Measurements from ENCODE around the gene DAB2IP.
A peak's percentile ranks its signal among the peaks of the same experiment; 100 is the strongest.

DAB2IP gene

GRCh38 chr9:121763561-121764370 is 112.3 kb downstream of the DAB2IP start:
- DNase-seq (ENCODE audit: low spot score), result no peak

GRCh38 chr9:121764371-121764730 is 112.9 kb downstream of the DAB2IP start:
- DNase-seq (ENCODE audit: low spot score), result no peak

- DNase-seq (ENCODE audit: low spot score), result peak; percentile 94
These were observed 113.9 kb downstream of the DAB2IP start for GRCh38 chr9:121765021-121765950.

DNA sequence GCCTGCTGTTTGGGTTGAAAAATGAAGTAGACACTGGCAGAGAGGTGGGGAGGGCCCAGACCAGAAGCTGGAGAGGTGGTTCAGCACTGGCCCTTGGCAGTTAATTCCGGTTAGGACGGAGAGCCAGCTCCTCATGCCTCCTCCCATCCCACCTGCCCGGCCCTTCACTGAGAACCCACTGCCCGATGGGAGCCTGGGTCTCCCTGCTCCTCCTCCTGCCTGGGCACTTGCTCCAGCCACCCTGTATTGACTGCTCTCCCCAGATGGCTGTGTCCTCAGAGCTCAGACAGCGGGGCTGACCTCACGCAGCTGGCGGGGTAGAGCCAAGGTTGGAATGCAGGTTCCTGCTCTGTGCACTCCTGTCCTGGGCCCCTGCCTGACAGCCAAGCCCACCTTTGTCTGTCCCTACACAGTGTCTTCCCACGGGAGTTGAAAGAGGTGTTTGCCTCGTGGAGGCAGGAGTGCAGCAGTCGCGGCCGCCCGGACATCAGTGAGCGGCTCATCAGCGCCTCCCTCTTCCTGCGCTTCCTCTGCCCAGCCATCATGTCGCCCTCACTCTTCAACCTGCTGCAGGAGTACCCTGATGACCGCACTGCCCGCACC is 114.7 kb downstream of the DAB2IP start:
- DNase-seq (ENCODE audit: low spot score), result no peak

GRCh38 chr9:121767171-121767769 is 115.8 kb downstream of the DAB2IP start:
- no peak for DNase-seq (ENCODE audit: low spot score)

DNA sequence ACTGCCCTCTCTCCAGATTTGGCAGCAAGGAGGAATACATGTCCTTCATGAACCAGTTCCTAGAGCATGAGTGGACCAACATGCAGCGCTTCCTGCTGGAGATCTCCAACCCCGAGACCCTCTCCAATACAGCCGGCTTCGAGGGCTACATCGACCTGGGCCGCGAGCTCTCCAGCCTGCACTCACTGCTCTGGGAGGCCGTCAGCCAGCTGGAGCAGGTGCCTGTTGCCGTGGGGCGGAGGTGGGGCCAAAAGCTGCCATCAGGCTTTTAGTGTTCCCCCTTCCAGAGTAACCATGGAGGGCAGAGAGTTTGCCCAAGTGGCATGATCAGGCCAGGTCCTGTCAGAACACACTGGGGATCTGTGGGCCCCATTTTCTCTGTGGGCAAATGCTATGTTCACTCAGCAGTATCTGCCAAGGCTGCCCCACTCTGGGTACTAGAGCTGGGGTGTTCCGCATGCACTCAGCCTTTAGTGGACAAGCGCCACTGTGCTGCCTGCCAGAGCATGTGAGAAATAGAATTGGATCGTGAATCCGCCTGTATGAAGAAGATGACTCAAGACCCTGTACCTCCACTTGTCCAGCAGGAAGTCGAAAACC is 117.1 kb downstream of the DAB2IP start:
- no peak for DNase-seq (ENCODE audit: low spot score)

- no peak for DNase-seq (ENCODE audit: low spot score)
These were observed 118.5 kb downstream of the DAB2IP start for GRCh38 chr9:121769939-121770338.

GRCh38 chr9:121770415-121771273 is 119.2 kb downstream of the DAB2IP start:
- DNase-seq (ENCODE audit: low spot score), result peak; percentile 96

DNA sequence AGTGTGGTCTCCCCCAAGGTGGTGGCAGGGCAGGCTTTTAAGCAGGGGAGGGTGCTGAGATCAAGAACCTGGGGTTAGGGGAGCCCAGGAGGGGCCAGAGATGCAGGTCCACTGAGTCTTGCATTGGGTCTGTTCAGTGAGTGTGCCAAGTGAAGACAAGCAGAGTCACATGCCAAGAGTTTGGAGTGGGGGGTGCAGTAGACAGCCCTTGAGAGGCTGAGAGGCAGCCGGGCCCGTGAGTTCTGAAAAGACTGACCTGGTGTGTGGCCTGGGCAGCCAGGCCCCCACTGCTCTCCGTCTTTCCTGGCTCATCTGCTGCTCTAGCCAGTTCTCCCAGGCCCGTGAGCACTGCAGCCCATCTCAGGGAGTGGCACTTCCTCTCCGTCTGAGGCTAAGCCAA is 120.0 kb downstream of the DAB2IP start:
- no peak for DNase-seq (ENCODE audit: low spot score)

DNA sequence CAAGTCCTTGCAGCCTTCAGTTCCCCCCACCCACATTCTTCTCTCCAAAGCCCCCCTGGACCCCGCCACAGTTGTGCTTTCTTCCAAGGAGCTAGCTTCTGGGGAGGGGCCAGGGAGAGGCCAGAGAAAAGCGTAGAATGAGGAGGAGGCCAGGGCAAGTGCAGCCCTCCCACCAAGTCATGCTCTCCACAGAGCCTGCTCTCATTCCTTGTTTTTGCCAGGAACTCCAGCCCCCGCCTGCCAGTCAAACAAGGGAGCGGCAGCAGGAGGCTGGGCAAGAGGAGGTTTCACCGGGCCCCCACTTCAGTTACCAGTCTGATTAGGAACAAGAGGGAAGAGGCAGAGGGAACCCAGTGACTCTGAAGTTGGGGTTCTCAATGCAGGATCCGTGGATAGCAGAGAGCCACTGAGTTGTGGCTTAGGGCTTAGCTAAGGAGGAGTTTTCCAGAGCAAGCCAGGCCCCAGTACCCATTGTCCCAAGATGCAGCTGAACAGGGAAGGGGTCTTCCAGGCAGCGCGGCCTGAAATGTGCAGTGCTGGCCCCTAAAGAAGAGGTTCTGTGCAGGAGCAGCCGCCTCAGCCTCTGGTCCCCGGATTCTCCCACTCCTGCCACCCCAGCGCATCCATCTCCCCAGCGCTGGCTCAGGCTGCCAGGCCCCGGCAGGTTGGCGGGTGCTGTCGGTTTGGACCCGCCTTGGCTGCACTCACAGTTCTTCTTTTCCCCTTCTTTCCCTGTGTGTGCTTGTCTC is 120.6 kb downstream of the DAB2IP start:
- no peak for DNase-seq (ENCODE audit: low spot score)

DNA sequence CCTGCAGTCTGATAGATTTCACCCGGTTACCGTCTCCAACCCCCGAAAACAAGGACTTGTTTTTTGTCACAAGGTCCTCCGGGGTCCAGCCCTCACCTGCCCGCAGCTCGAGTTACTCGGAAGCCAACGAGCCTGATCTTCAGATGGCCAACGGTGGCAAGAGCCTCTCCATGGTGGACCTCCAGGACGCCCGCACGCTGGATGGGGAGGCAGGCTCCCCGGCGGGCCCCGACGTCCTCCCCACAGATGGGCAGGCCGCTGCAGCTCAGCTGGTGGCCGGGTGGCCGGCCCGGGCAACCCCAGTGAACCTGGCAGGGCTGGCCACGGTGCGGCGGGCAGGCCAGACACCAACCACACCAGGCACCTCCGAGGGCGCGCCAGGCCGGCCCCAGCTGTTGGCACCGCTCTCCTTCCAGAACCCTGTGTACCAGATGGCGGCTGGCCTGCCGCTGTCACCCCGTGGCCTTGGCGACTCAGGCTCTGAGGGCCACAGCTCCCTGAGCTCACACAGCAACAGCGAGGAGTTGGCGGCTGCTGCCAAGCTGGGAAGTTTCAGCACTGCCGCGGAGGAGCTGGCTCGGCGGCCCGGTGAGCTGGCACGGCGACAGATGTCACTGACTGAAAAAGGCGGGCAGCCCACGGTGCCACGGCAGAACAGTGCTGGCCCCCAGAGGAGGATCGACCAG is 121.3 kb downstream of the DAB2IP start:
- DNase-seq (ENCODE audit: low spot score), result no peak

- DNase-seq (ENCODE audit: low spot score), result no peak
These were observed 122.0 kb downstream of the DAB2IP start for GRCh38 chr9:121773286-121773953.

GRCh38 chr9:121773954-121774714 is 122.7 kb downstream of the DAB2IP start:
- DNase-seq (ENCODE audit: low spot score), result no peak

- no peak for DNase-seq (ENCODE audit: low spot score)
These were observed 123.5 kb downstream of the DAB2IP start for GRCh38 chr9:121774715-121775613.

DNA sequence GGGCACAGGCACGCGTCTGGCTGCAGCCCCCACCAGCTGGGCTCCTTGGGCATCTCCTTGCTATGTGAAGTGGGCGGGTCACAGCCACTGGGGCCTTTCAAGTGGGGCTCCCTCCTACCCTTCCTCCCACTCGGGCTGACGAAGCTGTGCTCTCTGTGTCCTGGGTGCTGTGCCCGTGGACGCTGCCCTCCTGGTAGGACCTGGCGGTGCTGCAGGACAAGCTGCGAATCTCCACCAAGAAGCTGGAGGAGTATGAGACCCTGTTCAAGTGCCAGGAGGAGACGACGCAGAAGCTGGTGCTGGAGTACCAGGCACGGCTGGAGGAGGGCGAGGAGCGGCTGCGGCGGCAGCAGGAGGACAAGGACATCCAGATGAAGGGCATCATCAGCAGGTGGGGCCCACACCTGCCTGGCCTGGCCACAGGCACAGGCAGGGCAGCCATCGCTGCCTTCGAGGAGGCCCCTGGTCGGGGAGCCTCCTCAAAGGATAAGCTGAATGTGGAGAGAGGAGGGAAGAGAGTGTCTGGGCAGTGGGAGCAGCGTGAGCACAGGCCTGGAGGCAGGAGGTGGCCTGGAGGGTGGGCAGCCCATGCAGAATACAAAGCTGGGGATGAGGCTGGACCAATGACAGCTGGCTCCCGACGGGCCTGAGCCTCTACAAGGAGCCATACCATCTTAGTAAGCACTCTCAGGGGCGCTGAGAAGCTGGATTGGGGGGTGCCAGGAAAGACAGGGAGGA is 124.7 kb downstream of the DAB2IP start:
- no peak for DNase-seq (ENCODE audit: low spot score)

All from hepatic stellate cell (primary cell).